Gastroesophageal sphincter (tissue), 3 donors: ENCODE measurements around the gene AP3S2.

Experiments used
- POLR2A ChIP-seq, 2 donors: fragments of 450-650 bp; IDR thresholded peaks; one replicate each; pipeline ENCODE4 v1.6.1; 2017; ENCODE audit warnings: antibody characterized with exemption in 2 of 2, mild to moderate bottlenecking in 2 of 2, moderate library complexity in 1 of 2
- POLR2AphosphoS5 ChIP-seq: sonication (generic); formaldehyde crosslinking; IDR thresholded peaks from one replicate; pipeline ENCODE4 v1.6.1; 2017; ENCODE audit warnings: antibody characterized with exemption
- TF ChIP-seq, protein P1 (sequence below), 4 experiments: fragments of 200-600 bp in 2 of 4; fragments of 450-650 bp in 2 of 4; sonication (generic) in 1 of 4; IDR thresholded peaks; one replicate each; pipeline ENCODE4 v1.5.1; 2017 to 2019; ENCODE audit warnings: antibody characterized with exemption in 4 of 4, mild to moderate bottlenecking in 2 of 4, moderate library complexity in 2 of 4

DNA sequence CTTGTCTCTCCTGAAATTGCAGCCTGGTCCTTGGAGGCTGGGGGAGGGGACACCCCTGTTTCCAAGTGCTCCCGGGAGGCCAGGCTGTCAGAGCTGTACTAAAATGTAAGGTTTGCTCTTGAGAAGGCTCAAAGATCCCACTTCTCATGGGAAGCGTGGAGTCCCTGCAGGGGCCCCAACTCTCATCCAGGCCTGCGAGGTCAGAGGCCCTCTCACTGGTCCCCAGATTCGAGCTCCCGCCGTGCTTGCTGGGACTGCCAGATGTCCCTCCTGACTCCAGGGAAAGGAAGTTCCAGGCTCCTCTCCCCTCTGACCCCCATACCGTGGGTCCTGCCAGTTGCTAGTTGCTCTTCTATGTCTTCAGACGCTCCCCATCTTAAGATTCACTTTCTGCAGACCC, 64.6 kb downstream of the AP3S2 start:
- TF ChIP-seq, protein P1, sequence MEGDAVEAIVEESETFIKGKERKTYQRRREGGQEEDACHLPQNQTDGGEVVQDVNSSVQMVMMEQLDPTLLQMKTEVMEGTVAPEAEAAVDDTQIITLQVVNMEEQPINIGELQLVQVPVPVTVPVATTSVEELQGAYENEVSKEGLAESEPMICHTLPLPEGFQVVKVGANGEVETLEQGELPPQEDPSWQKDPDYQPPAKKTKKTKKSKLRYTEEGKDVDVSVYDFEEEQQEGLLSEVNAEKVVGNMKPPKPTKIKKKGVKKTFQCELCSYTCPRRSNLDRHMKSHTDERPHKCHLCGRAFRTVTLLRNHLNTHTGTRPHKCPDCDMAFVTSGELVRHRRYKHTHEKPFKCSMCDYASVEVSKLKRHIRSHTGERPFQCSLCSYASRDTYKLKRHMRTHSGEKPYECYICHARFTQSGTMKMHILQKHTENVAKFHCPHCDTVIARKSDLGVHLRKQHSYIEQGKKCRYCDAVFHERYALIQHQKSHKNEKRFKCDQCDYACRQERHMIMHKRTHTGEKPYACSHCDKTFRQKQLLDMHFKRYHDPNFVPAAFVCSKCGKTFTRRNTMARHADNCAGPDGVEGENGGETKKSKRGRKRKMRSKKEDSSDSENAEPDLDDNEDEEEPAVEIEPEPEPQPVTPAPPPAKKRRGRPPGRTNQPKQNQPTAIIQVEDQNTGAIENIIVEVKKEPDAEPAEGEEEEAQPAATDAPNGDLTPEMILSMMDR (IDR thresholded peaks at IDR 0.05) = no peak
- no peak for TF ChIP-seq POLR2AphosphoS5
- TF ChIP-seq POLR2A (IDR thresholded peaks at IDR 0.05) = no peak
